Right cardiac atrium (tissue), 5 donors: ENCODE measurements around the gene NPIPB6. TPM values are rescaled to one million over a fixed set of nuclear protein-coding genes. Genes with fewer than 3 reads are reported as not detected.
"Not testable (repeated sequence)": the region's sequence is repeated elsewhere in the genome, so short reads cannot be mapped to it uniquely, and the experiment has no call there.

Source experiments
- ATAC-seq, 2 donors: fragments of 200-7000 bp; cut with Tn5 transposase; one replicate each; pipeline versions ENCODE4 v1.8.0 to v1.9.1; 2020; ENCODE audit warnings: moderate library complexity in 2 of 2, mild to moderate bottlenecking in 1 of 2
- DNase-seq, 3 donors: peaks; one replicate each; pipeline ENCODE4 v3.0.0-alpha.2; 2020
- H3K27ac ChIP-seq: one replicate; pipeline ENCODE4 v1.5.1; 2013; ENCODE audit warnings: mild to moderate bottlenecking, low read length, control low read depth, moderate library complexity
- H3K27me3 ChIP-seq: one replicate; pipeline ENCODE4 v1.6.1; 2013; ENCODE audit not compliant: control insufficient read depth, insufficient read depth
- H3K4me1 ChIP-seq: one replicate; pipeline ENCODE4 v1.6.1; 2013; ENCODE audit warnings: low read length; ENCODE audit not compliant: control insufficient read depth, insufficient read depth
- H3K4me3 ChIP-seq: one replicate; pipeline ENCODE4 v1.5.1; 2013; ENCODE audit warnings: low read length, control low read depth
- H3K9me3 ChIP-seq: one replicate; pipeline ENCODE4 v1.6.1; 2013; ENCODE audit warnings: low read length; ENCODE audit not compliant: control insufficient read depth
- WGBS: extraction: QIAGEN DNeasy Blood & Tissue Kit; methylation state at CpG from one replicate; pipeline ENCODE4 v1.1.7; 2013; 5-methylcytosine and 5-hydroxymethylcytosine counted together
- intact Hi-C, 4 donors: fragments of 100-400 bp; cut with DNase I; formaldehyde crosslinking; loops; one replicate each; pipeline versions ENCODE4 v1.11.0 to v1.14.0; 2022 to 2023
- long read RNA-seq, 4 donors: library from polyadenylated mRNA; unstranded; transcript quantifications; one replicate each; pipeline ENCODE4 v2.0.0, GENCODE V29; 2020 to 2021
- polyA plus RNA-seq: library from polyadenylated mRNA; stranded (reverse); fragments of 200-250 nt; gene quantifications from one replicate; pipeline ENCODE4 v1.2.3, GENCODE V29; 2013
- total RNA-seq, 4 donors: library from RNA; stranded (reverse); fragmentation: NEBNext Ultra II Directional; extraction: Animal tissue kit (Norgen Biotek cat#: 25700); gene quantifications; one replicate each; pipeline ENCODE4 v1.2.1, GENCODE V29; 2021
- donor health status: healthy with polysubstance abuse.
- donor health status: DM: no; HTN: yes; CAD: no.
- donor health status: DM: no; HTN: no; CAD: no.
- donor health status: DM: no; HTN: yes; CAD: no; lungs with severe emphysema.
- donor health status: DM: yes; HTN: yes; CAD: no.

NPIPB6 gene
- total RNA-seq, result 1 to 10 TPM in 1 of 4 donors, under 1 TPM in 1, not detected in 2; 0.94 to 1.4 TPM
- polyA plus RNA-seq, result 0.45 TPM
- long read RNA-seq, donor 1, result 0 reads
- long read RNA-seq, donor 2, result 0 reads
- long read RNA-seq, donor 3, result 0 reads
- long read RNA-seq, donor 4, result 0 reads

- H3K4me1 ChIP-seq, ATAC-seq, H3K27me3 ChIP-seq, DNase-seq, intact Hi-C loops, H3K27ac ChIP-seq, H3K9me3 ChIP-seq, H3K4me3 ChIP-seq: not testable (repeated sequence)
- WGBS, result no CpG with 5 or more reads among the region's 5 CpGs
Measured at GRCh38 chr16:28363408-28363807, at the start of gene NPIPB6. Gene NPIPB6, minus strand, starts transcription at chr16:28363508. Its CDS starts 686 bp downstream, at chr16:28362822.

GRCh38 chr16:28403220-28404072, 40.1 kb upstream of the NPIPB6 start, which contains the start of gene EIF3CL:
Gene EIF3CL, minus strand, starts transcription at chr16:28403841. Its CDS starts 223 bp downstream, at chr16:28403618.
- H3K27ac ChIP-seq, H3K4me1 ChIP-seq, intact Hi-C loops, DNase-seq, H3K9me3 ChIP-seq, H3K27me3 ChIP-seq: not testable (repeated sequence)
- no CpG with 5 or more reads among the region's 66 CpGs for WGBS
- peak within 1 kb of the TSS; percentile 28 for H3K4me3 ChIP-seq
- ATAC-seq, result peak; percentile 100

- ATAC-seq, intact Hi-C loops: not testable (repeated sequence)
Measured at GRCh38 chr16:28392054-28392453, 28.7 kb upstream of the NPIPB6 start.

GRCh38 chr16:28382177-28382867, 19.0 kb upstream of the NPIPB6 start:
- ATAC-seq, result peak; percentile 79 to 91
- H3K4me1 ChIP-seq, result not testable (repeated sequence)

More at GRCh38 chr16:28392054-28392453, 28.7 kb upstream of the NPIPB6 start:
- H3K9me3 ChIP-seq, H3K4me1 ChIP-seq, H3K27ac ChIP-seq, H3K27me3 ChIP-seq, DNase-seq, H3K4me3 ChIP-seq: not testable (repeated sequence)
- WGBS, result no CpG with 5 or more reads among the region's 5 CpGs

GRCh38 chr16:28377822-28378221, 14.5 kb upstream of the NPIPB6 start:
- ATAC-seq, H3K4me3 ChIP-seq, H3K4me1 ChIP-seq, H3K9me3 ChIP-seq, H3K27ac ChIP-seq, H3K27me3 ChIP-seq, intact Hi-C loops: not testable (repeated sequence)
- DNase-seq, result peak in 2 of 3 donors; percentile 26 to 31
- 75% methylated on average over 5 of the region's 10 CpGs for WGBS

More at GRCh38 chr16:28382177-28382867, 19.0 kb upstream of the NPIPB6 start:
- WGBS, result 74% methylated on average over 2 of the region's 10 CpGs
- H3K27me3 ChIP-seq, H3K4me3 ChIP-seq, DNase-seq, H3K9me3 ChIP-seq, intact Hi-C loops, H3K27ac ChIP-seq: not testable (repeated sequence)

DNA sequence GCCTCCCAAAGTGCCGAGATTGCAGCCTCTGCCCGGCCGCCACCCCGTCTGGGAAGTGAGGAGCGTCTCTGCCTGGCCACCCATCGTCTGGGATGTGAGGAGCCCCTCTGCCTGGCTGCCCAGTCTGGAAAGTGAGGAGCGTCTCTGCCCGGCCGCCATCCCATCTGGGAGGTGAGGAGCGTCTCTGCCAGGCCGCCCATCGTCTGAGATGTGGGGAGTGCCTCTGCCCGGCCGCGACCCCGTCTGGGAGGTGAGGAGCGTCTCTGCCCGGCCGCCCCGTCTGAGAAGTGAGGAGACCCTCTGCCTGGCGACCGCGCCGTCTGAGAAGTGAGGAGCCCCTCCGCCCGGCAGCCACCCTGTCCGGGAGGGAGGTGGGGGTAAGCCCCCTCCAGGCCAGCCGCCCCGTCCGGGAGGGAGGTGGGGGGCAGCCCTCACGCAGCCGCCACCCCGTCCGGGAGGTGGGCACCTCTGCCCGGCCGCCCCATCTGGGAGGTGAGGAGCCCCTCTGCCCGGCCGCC, 13.9 kb upstream of the NPIPB6 start:
- H3K27ac ChIP-seq, H3K27me3 ChIP-seq, intact Hi-C loops, H3K4me3 ChIP-seq, H3K4me1 ChIP-seq, ATAC-seq, H3K9me3 ChIP-seq: not testable (repeated sequence)
- DNase-seq, result peak in 2 of 3 donors; percentile 23 to 41
- WGBS, result 96% methylated on average over 29 of the region's 38 CpGs

GRCh38 chr16:28375115-28375514, 11.8 kb upstream of the NPIPB6 start:
- H3K27ac ChIP-seq, H3K4me1 ChIP-seq, intact Hi-C loops, H3K27me3 ChIP-seq, H3K4me3 ChIP-seq, H3K9me3 ChIP-seq, DNase-seq: not testable (repeated sequence)
- WGBS, result 4% methylated on average over 3 of the region's 8 CpGs
- peak; percentile 26 to 49 for ATAC-seq

GRCh38 chr16:28374281-28374680, 11.0 kb upstream of the NPIPB6 start:
- peak in 1 of 2 donors; percentile 48 for ATAC-seq
- peak in 1 of 3 donors; percentile 14 for DNase-seq
- H3K27me3 ChIP-seq, H3K27ac ChIP-seq, H3K4me3 ChIP-seq, H3K4me1 ChIP-seq, intact Hi-C loops, H3K9me3 ChIP-seq: not testable (repeated sequence)
- WGBS, result 2% methylated on average over 9 of the region's 25 CpGs

DNA sequence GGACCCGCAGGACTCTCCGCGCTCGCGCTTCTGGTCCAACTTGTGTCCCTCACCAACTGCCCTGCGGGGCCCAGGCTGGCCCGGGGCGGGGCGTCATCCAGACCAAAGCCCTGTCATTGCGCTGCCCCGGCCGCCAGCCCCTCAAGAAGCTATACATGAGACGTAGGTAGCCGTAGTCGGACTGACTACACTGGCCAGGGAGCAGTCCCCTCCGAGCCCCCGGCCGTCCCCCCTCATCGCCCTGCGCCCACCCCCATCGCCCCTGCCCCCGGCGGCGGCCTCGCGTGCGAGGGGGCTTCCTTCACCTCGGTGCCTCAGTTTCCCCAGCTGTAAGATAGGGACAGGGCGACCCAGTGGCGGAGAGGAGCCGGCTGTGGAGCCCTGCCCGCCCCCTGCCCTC, 4.6 kb upstream of the NPIPB6 start:
- H3K4me3 ChIP-seq, H3K27me3 ChIP-seq, H3K27ac ChIP-seq, H3K4me1 ChIP-seq, H3K9me3 ChIP-seq, intact Hi-C loops: not testable (repeated sequence)
- ATAC-seq, result peak; percentile 13 to 14
- WGBS, result 30% methylated on average over 24 of the region's 32 CpGs
- DNase-seq, result peak; percentile 4 to 21 (median 9)

GRCh38 chr16:28364268-28365173, 1.2 kb upstream of the NPIPB6 start:
- DNase-seq, result peak in 2 of 3 donors; percentile 27 to 39
- peak; percentile 97 to 98 for ATAC-seq
- H3K4me3 ChIP-seq, H3K27me3 ChIP-seq, H3K9me3 ChIP-seq, H3K4me1 ChIP-seq, intact Hi-C loops, H3K27ac ChIP-seq: not testable (repeated sequence)
- WGBS, result 3% methylated on average over 15 of the region's 75 CpGs
